Colonic mucosa (tissue), 4 donors: ENCODE measurements around the gene GRK5. TPM values are rescaled to one million over a fixed set of nuclear protein-coding genes. Genes with fewer than 3 reads are reported as not detected.

ENCODE experiments used
- DNase-seq: peaks from one replicate; pipeline ENCODE4 v3.0.0-alpha.2; 2020
- H3K27ac ChIP-seq: fragments of 200-600 bp; one replicate; pipeline ENCODE4 v1.8.0; 2021
- H3K27me3 ChIP-seq: fragments of 200-600 bp; one replicate; pipeline ENCODE4 v1.8.0; 2021
- H3K36me3 ChIP-seq: fragments of 200-600 bp; one replicate; pipeline ENCODE4 v1.8.0; 2021
- H3K4me1 ChIP-seq: fragments of 200-600 bp; one replicate; pipeline ENCODE4 v1.8.0; 2021; ENCODE audit warnings: mild to moderate bottlenecking
- H3K4me3 ChIP-seq: fragments of 200-600 bp; one replicate; pipeline ENCODE4 v1.8.0; 2021
- H3K9ac ChIP-seq, 2 donors: one replicate each; pipeline ENCODE4 v1.7.0; 2013; ENCODE audit warnings: control low read depth in 2 of 2, low read depth in 2 of 2, low read length in 2 of 2
- H3K9me3 ChIP-seq: fragments of 200-600 bp; one replicate; pipeline ENCODE4 v1.8.0; 2021
- CTCF ChIP-seq: fragments of 200-600 bp; IDR thresholded peaks from one replicate; pipeline ENCODE4 v1.8.0; 2022; ENCODE audit warnings: antibody characterized with exemption, mild to moderate bottlenecking
- intact Hi-C: fragments of 100-400 bp; cut with DNase I; formaldehyde crosslinking; loops from one replicate; pipeline ENCODE4 v1.14.1; 2022
- total RNA-seq, 2 donors: library from RNA; stranded (reverse); fragmentation: NEBNext Ultra II Directional in 1 of 2; extraction: Animal tissue kit (Norgen Biotek cat#: 25700) in 1 of 2; gene quantifications; one replicate each; pipeline ENCODE4 v1.2.1, GENCODE V29; 2021
- donor health status: healthy.
- donor health status: DM: no; HTN: no; CAD: no.
- donor health status: DM: no; HTN: no; CAD: no.

The GRK5 gene
- total RNA-seq, 2 donors from 2014 or later: 4.6 to 12.7 TPM

GRCh38 chr10:119393019-119393418 lies 185.6 kb downstream of the GRK5 start:
- no peak for TF ChIP-seq CTCF
- intact Hi-C loops: no loop called here
- H3K36me3 ChIP-seq: no peaks in the 10 kb centered on the region
- H3K27me3 ChIP-seq: no peaks in the 10 kb centered on the region
- H3K9ac ChIP-seq: no peak overlapping the region
- no peak for DNase-seq
- peaks cover 6% of the 10 kb centered on the region for H3K4me1 ChIP-seq
- no peak overlapping the region for H3K27ac ChIP-seq
- H3K4me3 ChIP-seq: no peak overlapping the region
- no peaks in the 10 kb centered on the region for H3K9me3 ChIP-seq

DNA sequence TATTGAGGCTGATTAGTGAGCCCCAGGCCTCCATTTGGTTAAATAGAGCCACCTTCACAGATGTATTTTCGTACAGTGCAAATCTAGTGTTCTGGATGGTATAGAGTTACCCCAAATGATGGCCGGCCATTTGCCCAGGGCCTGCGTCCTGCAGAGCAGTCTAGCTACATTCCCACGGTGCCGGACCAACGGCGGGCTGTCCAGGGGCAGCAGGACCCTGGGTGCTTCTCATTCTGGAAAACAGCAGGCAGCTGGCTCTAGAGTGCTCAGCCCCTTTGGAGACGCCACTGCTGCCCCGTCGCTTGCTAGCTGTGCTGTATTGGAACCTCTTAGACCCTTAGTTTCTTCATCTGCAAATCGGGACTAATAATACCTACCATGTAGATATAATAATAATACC lies 186.1 kb downstream of the GRK5 start:
- TF ChIP-seq CTCF: no peak
- intact Hi-C loops: no loop called here
- Histone ChIP-seq H3K9me3 (no peaks in the 10 kb centered on the region), H3K9ac (no peak overlapping the region), H3K4me1 (peaks cover 6% of the 10 kb centered on the region), H3K36me3 (no peaks in the 10 kb centered on the region), H3K4me3 (no peak overlapping the region), H3K27me3 (no peaks in the 10 kb centered on the region), H3K27ac (no peak overlapping the region)
- DNase-seq: no peak

GRCh38 chr10:119393845-119394244 lies 186.5 kb downstream of the GRK5 start:
- intact Hi-C loops: no loop called here
- Histone ChIP-seq H3K9ac (no peak overlapping the region), H3K27me3 (no peaks in the 10 kb centered on the region), H3K4me3 (no peak overlapping the region), H3K9me3 (no peaks in the 10 kb centered on the region), H3K4me1 (peaks cover 6% of the 10 kb centered on the region), H3K36me3 (no peaks in the 10 kb centered on the region), H3K27ac (no peak overlapping the region)
- no peak for TF ChIP-seq CTCF
- DNase-seq: no peak

- H3K27me3 ChIP-seq: no peaks in the 10 kb centered on the region
- no peak overlapping the region for H3K9ac ChIP-seq
- peak overlapping the region; percentile 53 for H3K27ac ChIP-seq
- intact Hi-C loops: no loop called here
- H3K9me3 ChIP-seq: no peaks in the 10 kb centered on the region
- peaks cover 6% of the 10 kb centered on the region for H3K4me1 ChIP-seq
- TF ChIP-seq CTCF: no peak
- H3K36me3 ChIP-seq: no peaks in the 10 kb centered on the region
- no peak overlapping the region for H3K4me3 ChIP-seq
- DNase-seq: no peak
Observed at GRCh38 chr10:119394657-119395279, 187.4 kb downstream of the GRK5 start.

DNA sequence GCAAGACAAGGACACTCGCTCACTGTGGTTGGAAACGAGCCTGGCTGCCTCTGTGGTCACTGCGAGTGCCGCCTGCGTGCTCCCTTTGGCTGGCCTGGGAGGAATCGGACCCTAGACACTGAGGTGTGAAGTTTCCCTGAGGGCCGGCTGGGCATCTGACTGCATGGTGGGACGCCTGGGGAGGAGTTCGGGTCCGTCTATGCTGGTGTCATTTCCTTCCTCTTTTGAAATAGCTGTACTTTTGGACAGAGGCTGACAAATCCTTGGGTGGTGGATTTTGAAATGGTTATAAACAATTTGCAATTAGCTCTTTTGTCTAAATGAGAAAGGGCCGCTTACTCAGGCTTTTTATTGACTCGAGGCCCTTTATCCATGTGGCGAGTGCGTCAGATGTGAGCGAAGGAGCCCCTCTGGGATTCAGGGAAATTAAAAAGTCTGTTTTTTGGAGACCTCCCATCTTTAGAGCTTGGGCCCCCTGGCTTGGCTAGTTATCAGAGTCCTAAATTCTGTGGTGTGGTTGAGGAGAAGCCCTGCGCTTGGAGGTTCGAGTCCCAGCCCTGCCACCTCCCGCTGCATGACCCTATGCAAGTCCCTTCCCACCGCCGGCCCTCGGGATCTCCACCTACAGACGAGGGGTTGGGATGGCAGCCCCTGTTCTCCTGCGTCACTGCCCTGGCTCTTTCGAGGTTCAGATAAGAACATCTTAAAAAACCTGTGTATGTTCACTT lies 188.1 kb downstream of the GRK5 start:
- no peak for TF ChIP-seq CTCF
- peak overlapping the region; percentile 53 for H3K27ac ChIP-seq
- no peak for DNase-seq
- no peak overlapping the region for H3K4me3 ChIP-seq
- H3K9ac ChIP-seq: peak overlapping the region in 1 of 2 donors; percentile 19
- peaks cover 6% of the 10 kb centered on the region for H3K4me1 ChIP-seq
- no peaks in the 10 kb centered on the region for H3K9me3 ChIP-seq
- no peaks in the 10 kb centered on the region for H3K36me3 ChIP-seq
- H3K27me3 ChIP-seq: no peaks in the 10 kb centered on the region
- intact Hi-C loops: no loop called here
